ENCODE measurements around the gene SYNE1.

SYNE1 gene

DNA sequence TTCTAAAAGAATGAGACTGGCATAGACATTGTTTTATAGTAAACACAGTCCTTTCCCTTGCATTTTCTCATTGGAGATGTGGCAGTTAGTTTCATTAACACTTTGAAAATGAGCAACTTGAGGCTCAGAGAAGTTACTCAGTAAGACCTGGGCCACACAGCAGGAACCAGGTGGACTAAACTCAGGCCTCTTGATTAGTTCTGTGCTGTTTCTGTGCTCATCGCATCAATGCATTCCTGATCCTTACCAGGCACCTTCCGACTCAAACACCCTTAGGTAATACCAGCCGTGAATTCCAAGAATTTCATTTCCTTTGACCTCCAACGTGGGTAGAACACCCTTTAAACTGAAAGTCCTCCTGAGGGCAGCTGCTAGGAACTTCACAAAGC, 466.9 kb downstream of the SYNE1 start:
- no peak for TF ChIP-seq GATA1 (IDR thresholded peaks at IDR 0.05; ENCODE audit: low read depth, low read length)
- TF ChIP-seq POLR2A (IDR thresholded peaks at IDR 0.05; ENCODE audit: low read length) = no peak
- DNase-seq = no peak

DNA sequence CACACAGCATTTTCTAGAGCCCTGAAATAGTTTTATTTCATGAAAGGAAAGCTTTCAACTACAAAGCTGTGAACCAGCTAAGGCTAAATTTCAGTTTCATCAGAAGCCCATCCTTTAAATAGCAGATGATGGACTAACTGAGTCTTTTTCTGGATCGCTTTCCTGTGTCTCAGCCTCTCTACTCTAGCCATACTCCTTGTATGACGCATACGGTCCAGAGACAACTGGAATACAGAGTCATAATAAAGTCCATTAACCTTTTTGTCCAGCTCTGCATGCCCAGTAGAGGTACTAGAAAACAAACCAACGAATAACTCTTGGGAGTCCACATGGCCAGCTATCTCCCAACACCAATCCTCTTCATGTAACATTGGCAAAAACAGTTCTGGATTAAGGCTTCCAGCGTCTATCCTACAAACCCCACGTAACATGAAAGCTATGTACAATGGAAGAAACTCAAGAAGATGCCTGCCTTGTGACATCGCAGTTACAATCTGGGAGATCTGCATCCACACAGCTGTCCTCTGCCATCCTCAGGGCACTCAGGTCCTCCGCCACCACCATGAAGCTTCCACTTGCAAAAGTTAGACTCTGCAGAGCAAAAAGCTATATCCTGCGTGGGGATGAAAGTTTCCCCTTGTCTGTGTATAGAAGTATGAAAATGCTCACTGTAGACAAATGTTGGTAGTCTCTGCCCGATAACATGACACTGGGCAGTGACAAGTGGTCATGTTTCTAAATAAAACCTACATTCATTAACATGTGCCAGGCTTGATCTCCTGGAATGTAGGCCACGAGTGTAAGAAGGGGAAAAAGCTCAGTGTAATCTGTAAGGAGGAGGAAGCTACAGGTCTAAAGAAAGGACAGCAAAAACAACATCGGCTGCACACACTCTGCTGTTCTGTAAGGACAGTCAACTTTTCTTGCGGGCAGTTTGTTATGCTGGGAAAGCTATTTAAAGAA, 469.2 kb downstream of the SYNE1 start:
- TF ChIP-seq GATA1 (IDR thresholded peaks at IDR 0.05; ENCODE audit: low read depth, low read length) (no peak), POLR2A (IDR thresholded peaks at IDR 0.05; ENCODE audit: low read length) (no peak)
- no peak for DNase-seq

GRCh38 chr6:152166897-152167296, 470.3 kb downstream of the SYNE1 start:
- no peak for DNase-seq
- TF ChIP-seq POLR2A (IDR thresholded peaks at IDR 0.05; ENCODE audit: low read length) (no peak), GATA1 (IDR thresholded peaks at IDR 0.05; ENCODE audit: low read depth, low read length) (no peak)

- TF ChIP-seq GATA1 (IDR thresholded peaks at IDR 0.05; ENCODE audit: low read depth, low read length) = no peak
- no peak for TF ChIP-seq POLR2A (IDR thresholded peaks at IDR 0.05; ENCODE audit: low read length)
- no peak for DNase-seq
Measured at GRCh38 chr6:152166497-152166896, 470.7 kb downstream of the SYNE1 start.

DNA sequence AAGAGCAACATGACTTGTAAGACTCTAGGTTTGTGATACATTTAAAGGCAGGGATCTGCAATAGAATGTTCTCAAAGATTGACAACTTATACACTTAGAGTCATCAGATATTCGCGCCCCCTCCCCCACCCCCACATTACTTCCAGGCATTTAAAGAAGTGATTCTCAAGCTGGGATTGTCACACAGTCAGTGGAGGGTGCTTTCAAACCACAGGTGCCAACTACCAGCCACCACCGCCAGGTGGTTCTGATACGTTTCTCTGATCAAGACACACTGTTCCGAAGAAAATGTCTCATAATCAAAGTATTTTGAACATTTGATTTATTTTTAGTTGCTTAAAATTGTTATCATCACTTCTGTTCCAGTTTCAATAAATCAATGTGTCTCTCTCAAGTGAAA, 472.2 kb downstream of the SYNE1 start:
- TF ChIP-seq GATA1 (IDR thresholded peaks at IDR 0.05; ENCODE audit: low read depth, low read length) (no peak), POLR2A (IDR thresholded peaks at IDR 0.05; ENCODE audit: low read length) (no peak)

DNA sequence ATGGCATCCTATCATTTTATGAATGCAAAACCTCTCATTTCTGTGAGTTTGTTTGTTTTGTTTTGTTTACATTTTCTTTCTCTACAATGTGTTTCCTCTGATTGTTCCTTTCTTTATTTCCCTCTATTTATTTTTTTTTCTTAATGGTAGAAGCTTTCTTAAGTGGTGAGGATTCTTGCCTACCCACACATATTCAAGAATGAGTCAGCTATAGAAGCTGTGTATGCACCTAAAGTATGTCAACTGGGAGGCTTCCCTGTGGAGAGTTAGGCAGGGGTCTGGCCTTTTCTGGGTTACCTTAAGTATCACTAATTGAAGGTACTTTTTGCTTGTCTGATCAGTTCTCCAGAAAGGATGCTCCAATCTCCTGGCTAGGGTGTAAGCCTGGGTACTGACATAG, 475.7 kb downstream of the SYNE1 start:
- no peak for DNase-seq
- no peak for TF ChIP-seq GATA1 (IDR thresholded peaks at IDR 0.05; ENCODE audit: low read depth, low read length)
- no peak for TF ChIP-seq POLR2A (IDR thresholded peaks at IDR 0.05; ENCODE audit: low read length)

More for the DNA sequence above, 472.2 kb downstream of the SYNE1 start:
- no peak for DNase-seq

DNA sequence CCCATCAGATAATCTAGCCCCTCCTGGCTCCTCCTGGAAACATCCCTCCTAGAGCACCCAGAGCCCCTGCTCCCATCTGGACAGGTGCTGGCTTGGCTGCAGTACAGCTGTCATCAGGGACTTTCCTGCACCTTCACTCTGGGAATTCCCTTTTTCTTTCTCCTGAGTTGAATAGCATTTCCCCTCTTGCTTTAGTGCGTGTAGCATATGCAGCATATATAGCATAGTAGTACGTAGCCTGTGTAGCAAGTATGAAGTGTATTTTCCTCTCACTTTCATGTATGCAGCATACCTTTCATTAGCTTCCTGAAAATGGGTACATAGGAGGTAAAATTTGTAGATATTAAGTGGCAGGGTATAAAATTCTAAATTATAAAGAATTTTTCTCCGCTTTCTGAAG, 476.8 kb downstream of the SYNE1 start:
- DNase-seq = no peak
- TF ChIP-seq POLR2A (IDR thresholded peaks at IDR 0.05; ENCODE audit: low read length) (no peak), GATA1 (IDR thresholded peaks at IDR 0.05; ENCODE audit: low read depth, low read length) (no peak)

- DNase-seq = no peak
- no peak for TF ChIP-seq POLR2A (IDR thresholded peaks at IDR 0.05; ENCODE audit: low read length)
- no peak for TF ChIP-seq GATA1 (IDR thresholded peaks at IDR 0.05; ENCODE audit: low read depth, low read length)
Measured at GRCh38 chr6:152155792-152156191, 481.4 kb downstream of the SYNE1 start.

- DNase-seq = no peak
- TF ChIP-seq GATA1 (IDR thresholded peaks at IDR 0.05; ENCODE audit: low read depth, low read length) (no peak), POLR2A (IDR thresholded peaks at IDR 0.05; ENCODE audit: low read length) (no peak)
Measured at GRCh38 chr6:152154559-152155356, 482.4 kb downstream of the SYNE1 start.

- peak in 1 of 2 experiments; percentile 2 for DNase-seq
- TF ChIP-seq POLR2A (IDR thresholded peaks at IDR 0.05; ENCODE audit: low read length) = no peak
- TF ChIP-seq GATA1 (IDR thresholded peaks at IDR 0.05; ENCODE audit: low read depth, low read length) = no peak
Measured at GRCh38 chr6:152151920-152152319, 485.2 kb downstream of the SYNE1 start.

- TF ChIP-seq POLR2A (IDR thresholded peaks at IDR 0.05; ENCODE audit: low read length) (no peak), GATA1 (IDR thresholded peaks at IDR 0.05; ENCODE audit: low read depth, low read length) (no peak)
- DNase-seq = no peak
Measured at GRCh38 chr6:152150196-152150595, 487.0 kb downstream of the SYNE1 start.

DNA sequence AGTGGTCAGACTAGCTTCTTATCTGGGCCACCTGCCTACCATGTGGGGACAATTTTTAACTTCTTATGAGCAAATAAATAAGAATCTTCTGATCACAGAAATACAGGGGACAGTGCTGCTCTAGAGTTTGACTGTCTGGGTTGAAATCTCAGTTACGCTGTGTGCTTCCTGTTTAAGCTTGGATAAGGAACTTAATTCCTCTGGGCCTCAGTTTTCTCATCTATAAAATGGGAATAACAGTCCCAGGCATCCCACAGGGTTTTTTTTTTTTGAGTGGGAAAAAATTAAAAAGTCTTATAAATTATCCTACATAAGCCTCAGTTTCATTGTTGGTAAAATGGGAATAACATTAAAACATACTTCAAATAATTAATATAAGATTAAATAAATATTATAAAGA, 488.8 kb downstream of the SYNE1 start:
- no peak for TF ChIP-seq POLR2A (IDR thresholded peaks at IDR 0.05; ENCODE audit: low read length)
- TF ChIP-seq GATA1 (IDR thresholded peaks at IDR 0.05; ENCODE audit: low read depth, low read length) = no peak
- no peak for DNase-seq

- TF ChIP-seq POLR2A (IDR thresholded peaks at IDR 0.05; ENCODE audit: low read length) (no peak), GATA1 (IDR thresholded peaks at IDR 0.05; ENCODE audit: low read depth, low read length) (no peak)
- no peak for DNase-seq
Measured at GRCh38 chr6:152147269-152147668, 489.9 kb downstream of the SYNE1 start.

- no peak for TF ChIP-seq POLR2A (IDR thresholded peaks at IDR 0.05; ENCODE audit: low read length)
Measured at GRCh38 chr6:152146385-152146784, 490.8 kb downstream of the SYNE1 start.

More at GRCh38 chr6:152146385-152146784, 490.8 kb downstream of the SYNE1 start:
- no peak for DNase-seq

All from erythroblast (primary cell).